GM12878 (cell line): ENCODE results near the gene TPGS1. TPM values are rescaled to one million over a fixed set of nuclear protein-coding genes. Genes with fewer than 3 reads are reported as not detected.

Source experiments
- ATAC-seq: fragments of 200-7000 bp; cut with Tn5 transposase; 3 replicates; pipeline ENCODE4 v1.9.1; 2020; ENCODE audit warnings: mild to moderate bottlenecking, moderate library complexity
- BruUV-seq: library from RNA; stranded (reverse); fragments of 400-500 nt; replicated peaks from 2 replicates; lab custom pipeline; 2021; lab: Mats Ljungman, UMichigan
- CTCF ChIA-PET: fragments of 300-600 bp; sonication (Branson Sonifier 250); formaldehyde crosslinking; extraction: SDS; loops from one replicate; lab custom pipeline; 2021; ENCODE audit warnings: inconsistent platforms; lab: Yijun Ruan, JAX
- POLR2A ChIA-PET: fragments of 350-600 bp; formaldehyde crosslinking; extraction: SDS; loops from one replicate; lab custom pipeline; 2021; ENCODE audit warnings: inconsistent platforms; lab: Charles Lee
- RAD21 ChIA-PET: fragments of 300-600 bp; sonication (Branson Sonifier 250); formaldehyde crosslinking; loops from one replicate; lab custom pipeline; 2023; ENCODE audit warnings: antibody characterized with exemption; ENCODE audit not compliant: unreplicated experiment; lab: Charles Lee
- SMC1A ChIA-PET: fragments of 300-600 bp; sonication (Branson Sonifier 250); formaldehyde crosslinking; loops from one replicate; lab custom pipeline; 2023; ENCODE audit not compliant: unreplicated experiment, uncharacterized antibody; lab: Charles Lee
- DNase-seq: peaks from one replicate; pipeline ENCODE4 v3.0.0-alpha.2; 2011; ENCODE audit warnings: low read depth, low spot score
- FAIRE-seq: peaks from 3 replicates; lab custom pipeline; 2011; peaks lifted over from hg19 to GRCh38; lab: Jason Lieb, UNC
- H2AFZ ChIP-seq: 2 replicates; pipeline ENCODE4 v1.6.0; 2011; ENCODE audit warnings: low read depth, low read length, control low read depth; ENCODE audit not compliant: control insufficient read depth
- H3K27ac ChIP-seq: 2 replicates; pipeline ENCODE4 v1.5.1; 2011; ENCODE audit warnings: control low read depth; ENCODE audit not compliant: control insufficient read depth, insufficient read depth
- H3K27me3 ChIP-seq, 2 experiments: replicated peaks in 1 of 2; 2 replicates each; pipeline versions ENCODE4 v1.6.0 to v1.6.1; 2011; ENCODE audit warnings: low read length in 1 of 2; ENCODE audit not compliant: control insufficient read depth in 2 of 2, insufficient read depth in 2 of 2
- H3K36me3 ChIP-seq, 2 experiments: 2 replicates each; pipeline ENCODE4 v1.5.1; 2011; ENCODE audit warnings: low read length in 1 of 2; ENCODE audit not compliant: control insufficient read depth in 2 of 2, insufficient read depth in 2 of 2
- H3K4me1 ChIP-seq: 2 replicates; pipeline ENCODE4 v1.6.1; 2011; ENCODE audit warnings: mild to moderate bottlenecking, low read length, moderate library complexity, mixed read lengths; ENCODE audit not compliant: control insufficient read depth, insufficient read depth
- H3K4me2 ChIP-seq: 2 replicates; pipeline ENCODE4 v1.6.0; 2011; ENCODE audit warnings: control low read depth; ENCODE audit not compliant: control insufficient read depth, insufficient read depth
- H3K4me3 ChIP-seq: fragments of 200-600 bp; sonication (generic); 2 replicates; pipeline ENCODE4 v1.5.1; 2016
- H3K79me2 ChIP-seq: 2 replicates; pipeline ENCODE4 v1.6.0; 2011; ENCODE audit warnings: low read length; ENCODE audit not compliant: control insufficient read depth, insufficient read depth
- H3K9ac ChIP-seq: 2 replicates; pipeline ENCODE4 v1.8.0; 2011; ENCODE audit warnings: low read length, control low read depth, mixed read lengths; ENCODE audit not compliant: control insufficient read depth, insufficient read depth
- H3K9me3 ChIP-seq: replicated peaks from 3 replicates; pipeline ENCODE4 v1.5.1; 2011; ENCODE audit warnings: mild to moderate bottlenecking, low read length; ENCODE audit not compliant: control insufficient read depth, insufficient read depth
- H4K20me1 ChIP-seq: 2 replicates; pipeline ENCODE4 v1.6.0; 2011; ENCODE audit not compliant: control insufficient read depth, insufficient read depth
- BHLHE40 ChIP-seq, 2 experiments: fragments of 450-650 bp in 1 of 2; IDR thresholded peaks; 2 replicates each; pipeline ENCODE4 v1.6.1; 2011 to 2017; ENCODE audit warnings: low read depth in 2 of 2, borderline replicate concordance in 1 of 2, improper control_type of control experiment in 1 of 2, low read length in 1 of 2, mild to moderate bottlenecking in 1 of 2
- HCFC1 ChIP-seq: fragments of 150-350 bp; IDR thresholded peaks from 2 replicates; pipeline ENCODE4 v1.6.1; 2014; ENCODE audit warnings: low read length
- HDAC6 ChIP-seq: fragments of 200-600 bp; sonication (generic); IDR thresholded peaks from one replicate; pipeline ENCODE4 v1.8.0; 2017; ENCODE audit warnings: antibody characterized with exemption; ENCODE audit not compliant: unreplicated experiment
- IRF4 ChIP-seq: IDR thresholded peaks from 2 replicates; pipeline ENCODE4 v1.6.1; 2011; ENCODE audit warnings: low read depth, low read length
- MEF2A ChIP-seq: IDR thresholded peaks from 2 replicates; pipeline ENCODE4 v1.6.1; 2011; ENCODE audit warnings: low read depth, mild to moderate bottlenecking, low read length, moderate library complexity; ENCODE audit not compliant: insufficient read depth
- MEF2B ChIP-seq: fragments of 450-650 bp; IDR thresholded peaks from 2 replicates; pipeline ENCODE4 v1.6.1; 2018; ENCODE audit warnings: mild to moderate bottlenecking, moderate library complexity; ENCODE audit not compliant: partially characterized antibody, poor library complexity, severe bottlenecking
- RELB ChIP-seq: fragments of 450-650 bp; IDR thresholded peaks from 2 replicates; pipeline ENCODE4 v1.6.1; 2017; ENCODE audit warnings: low read depth, mild to moderate bottlenecking, moderate library complexity
- SMAD1 ChIP-seq: fragments of 450-650 bp; IDR thresholded peaks from 2 replicates; pipeline ENCODE4 v1.6.1; 2018; ENCODE audit warnings: mild to moderate bottlenecking, low read depth; ENCODE audit not compliant: partially characterized antibody
- TAF1 ChIP-seq: IDR thresholded peaks from 2 replicates; pipeline ENCODE4 v1.6.1; 2011; ENCODE audit warnings: mild to moderate bottlenecking, low read depth, low read length, borderline replicate concordance
- WGBS: methylation state at CpG from one replicate; pipeline ENCODE4 v1.1.6; 2016; ENCODE audit warnings: low lambda C conversion rate; ENCODE audit not compliant: insufficient replicate concordance, insufficient coverage; ENCODE audit errors: missing lambda C conversion rate; 5-methylcytosine and 5-hydroxymethylcytosine counted together
- in situ Hi-C: fragments of 300-500 bp; cut with MboI; formaldehyde crosslinking; loops from 9 replicates; pipeline ENCODE4 v1.14.3; 2018; ENCODE audit warnings: mixed read lengths
- intact Hi-C: fragments of 100-400 bp; cut with micrococcal nuclease; formaldehyde crosslinking; loops from one replicate; pipeline ENCODE4 v1.14.2; 2022; ENCODE audit not compliant: unreplicated experiment
- polyA plus RNA-seq, 11 experiments: library from polyadenylated mRNA; depleted of rRNA in 4 of 11; unstranded in 6 of 11; stranded (reverse) in 5 of 11; fragments of >200 nt; fragmentation: Nextera tagmentation in 4 of 11; fragmentation: Illumina TruSeq in 1 of 11; extraction: Ambion mirVana in 4 of 11; extraction: Trizol in 1 of 11; gene quantifications; 1 replicate in 1 of 11; 2 replicates in 10 of 11; pipeline versions ENCODE4 v1.2.1 to v1.2.3, GENCODE V29; 2011 to 2016; ENCODE audit warnings: inconsistent platforms in 2 of 11, missing spikeins in 2 of 11, low read depth in 1 of 11
- total RNA-seq, 4 experiments: library from RNA; depleted of rRNA in 3 of 4; stranded (reverse); fragments of >200 nt in 3 of 4; fragmentation: Illumina TruSeq in 1 of 4; extraction: Trizol in 1 of 4; gene quantifications; 2 replicates each; pipeline versions ENCODE4 v1.2.1 to v1.2.3, GENCODE V29; 2013 to 2021

The TPGS1 gene
- total and polyA plus RNA-seq, 10 of the 15 experiments (the other 5 are each of a cell fraction or from before 2014, with no cell fraction given) = 0.24 to 24.7 (median 7.7) TPM; not detected in 2

GRCh38 chr19:555474-555808 is 48.1 kb downstream of the TPGS1 start:
- SMC1A ChIA-PET = no interaction called here
- no peak for ATAC-seq
- no peaks in the 10 kb centered on the region for H3K36me3 ChIP-seq
- POLR2A ChIA-PET = interaction anchor here (0.6 kb wide), 2 partner anchors 20 to 110 kb away, joined by 3 to 5 read pairs; no protein-coding TSS in a partner anchor
- no peaks in the 10 kb centered on the region for H3K4me1 ChIP-seq
- intact Hi-C loops = no loop called here
- CTCF ChIA-PET = no interaction called here
- no peak overlapping the region for H3K27ac ChIP-seq
- no peak for DNase-seq
- no peaks in the 10 kb centered on the region for H3K9me3 ChIP-seq
- no peak overlapping the region for H3K4me2 ChIP-seq
- no peak for TF ChIP-seq RELB
- TF ChIP-seq BHLHE40 (IDR thresholded peaks at IDR 0.05; ENCODE audit: borderline replicate concordance in 1 of 2, low read depth in 2 of 2, low read length in 1 of 2) = no peak
- no peak for TF ChIP-seq MEF2A
- no peak for TF ChIP-seq IRF4
- no peak for TF ChIP-seq HCFC1
- TF ChIP-seq TAF1 = no peak
- no peak for TF ChIP-seq HDAC6
- no peak for TF ChIP-seq SMAD1
- no peak for TF ChIP-seq MEF2B
- 69% methylated on average over 14 of the region's 14 CpGs for WGBS
- no peak overlapping the region for H3K9ac ChIP-seq
- no peaks in the 10 kb centered on the region for H3K79me2 ChIP-seq
- H2AFZ ChIP-seq = no peak overlapping the region
- RAD21 ChIA-PET = no interaction called here
- H3K4me3 ChIP-seq = no peak overlapping the region
- no TSS peak for BruUV-seq
- no peaks in the 10 kb centered on the region for H3K27me3 ChIP-seq
- no peaks in the 10 kb centered on the region for H4K20me1 ChIP-seq
- FAIRE-seq = no peak
- in situ Hi-C loops = no loop called here
